GM21367 (cell line): ENCODE results near the gene APP.
A peak's percentile ranks its signal among the peaks of the same experiment; 100 is the strongest.

Source experiments
- ATAC-seq: cut with Tn5 transposase; IDR thresholded peaks from one replicate; pipeline ENCODE4 v1.9.1; 2021; ENCODE audit not compliant: unreplicated experiment

The APP gene

GRCh38 chr21:26130249-26130881, 40.2 kb downstream of the APP start:
- ATAC-seq, result no peak

GRCh38 chr21:26127918-26128317, 42.7 kb downstream of the APP start:
- no peak for ATAC-seq

GRCh38 chr21:26127073-26127814, 43.3 kb downstream of the APP start:
- no peak for ATAC-seq

GRCh38 chr21:26126168-26126553, 44.4 kb downstream of the APP start:
- no peak for ATAC-seq

GRCh38 chr21:26125433-26126167, 45.0 kb downstream of the APP start:
- ATAC-seq, result no peak

- ATAC-seq, result no peak
Observed at GRCh38 chr21:26124896-26125295, 45.7 kb downstream of the APP start.

- ATAC-seq, result no peak
Observed at GRCh38 chr21:26124421-26124833, 46.1 kb downstream of the APP start.

GRCh38 chr21:26123012-26123411, 47.6 kb downstream of the APP start:
- no peak for ATAC-seq

- ATAC-seq, result no peak
Observed at GRCh38 chr21:26120828-26121227, 49.7 kb downstream of the APP start.

- ATAC-seq, result no peak
Observed at GRCh38 chr21:26119906-26120305, 50.7 kb downstream of the APP start.

GRCh38 chr21:26118938-26119540, 51.5 kb downstream of the APP start:
- ATAC-seq, result no peak

GRCh38 chr21:26117972-26118367, 52.6 kb downstream of the APP start:
- ATAC-seq, result no peak

- peak; percentile 44 for ATAC-seq
Observed at GRCh38 chr21:26117324-26117971, 53.1 kb downstream of the APP start.

GRCh38 chr21:26116456-26117011, 54.0 kb downstream of the APP start:
- no peak for ATAC-seq

GRCh38 chr21:26115899-26116298, 54.7 kb downstream of the APP start:
- ATAC-seq, result no peak

- ATAC-seq, result no peak
Observed at GRCh38 chr21:26115305-26115704, 55.3 kb downstream of the APP start.

GRCh38 chr21:26112975-26113374, 57.6 kb downstream of the APP start:
- ATAC-seq, result no peak

GRCh38 chr21:26112127-26112742, 58.3 kb downstream of the APP start:
- no peak for ATAC-seq

GRCh38 chr21:26110715-26111114, 59.9 kb downstream of the APP start:
- no peak for ATAC-seq

GRCh38 chr21:26107429-26107828, 63.1 kb downstream of the APP start:
- ATAC-seq, result no peak
